CD4-positive, alpha-beta T cell treated with Interleukin-15 for 4 hours (primary cell): ENCODE measurements around the gene CYP2D6.
A peak's percentile ranks its signal among the peaks of the same experiment; 100 is the strongest.

Source experiments
- DNase-seq: peaks from one replicate; pipeline ENCODE4 v3.0.0-alpha.2; 2020; ENCODE audit warnings: low spot score

The CYP2D6 gene

GRCh38 chr22:42084874-42085273 lies 45.7 kb downstream of the CYP2D6 start:
- no peak for DNase-seq

DNA sequence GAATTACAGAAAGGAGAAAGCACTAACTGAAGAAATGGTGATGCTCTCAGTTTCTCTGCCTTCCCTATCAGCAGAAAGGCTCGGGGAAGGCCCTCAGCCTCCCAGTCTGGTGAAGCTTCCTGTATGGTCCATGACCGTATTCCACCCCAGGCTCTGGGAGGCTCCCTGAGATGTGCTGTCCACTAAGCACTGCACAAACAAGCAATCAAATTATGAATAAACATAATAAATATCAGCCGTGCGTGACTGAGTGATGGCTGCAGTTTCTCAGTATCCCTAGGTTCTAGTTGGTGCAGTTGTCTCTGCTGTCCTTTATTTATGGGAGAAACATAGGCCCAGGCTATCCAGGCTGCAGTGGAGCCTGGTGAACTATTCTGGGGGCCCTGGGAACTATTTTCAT lies 47.5 kb downstream of the CYP2D6 start:
- DNase-seq: no peak

DNA sequence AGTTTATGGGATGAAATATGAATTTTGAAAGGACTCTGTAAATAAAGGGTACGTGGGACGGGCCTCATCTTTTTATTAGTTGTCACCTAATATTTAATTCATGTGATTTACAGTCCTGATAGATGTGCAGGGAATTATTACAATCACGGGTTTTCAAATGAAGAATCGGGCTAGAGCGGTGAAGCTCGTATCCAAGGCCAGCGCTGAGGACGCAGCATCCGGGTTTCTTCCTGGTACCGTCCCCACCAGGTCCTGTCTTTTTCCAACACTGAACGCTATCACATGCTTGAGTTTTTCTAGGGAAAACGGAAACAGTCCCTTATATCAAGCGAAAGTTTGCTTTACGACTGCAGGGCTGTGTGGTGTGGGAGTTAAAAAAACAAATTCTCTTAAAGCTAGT lies 50.3 kb downstream of the CYP2D6 start:
- DNase-seq: peak; percentile 13

DNA sequence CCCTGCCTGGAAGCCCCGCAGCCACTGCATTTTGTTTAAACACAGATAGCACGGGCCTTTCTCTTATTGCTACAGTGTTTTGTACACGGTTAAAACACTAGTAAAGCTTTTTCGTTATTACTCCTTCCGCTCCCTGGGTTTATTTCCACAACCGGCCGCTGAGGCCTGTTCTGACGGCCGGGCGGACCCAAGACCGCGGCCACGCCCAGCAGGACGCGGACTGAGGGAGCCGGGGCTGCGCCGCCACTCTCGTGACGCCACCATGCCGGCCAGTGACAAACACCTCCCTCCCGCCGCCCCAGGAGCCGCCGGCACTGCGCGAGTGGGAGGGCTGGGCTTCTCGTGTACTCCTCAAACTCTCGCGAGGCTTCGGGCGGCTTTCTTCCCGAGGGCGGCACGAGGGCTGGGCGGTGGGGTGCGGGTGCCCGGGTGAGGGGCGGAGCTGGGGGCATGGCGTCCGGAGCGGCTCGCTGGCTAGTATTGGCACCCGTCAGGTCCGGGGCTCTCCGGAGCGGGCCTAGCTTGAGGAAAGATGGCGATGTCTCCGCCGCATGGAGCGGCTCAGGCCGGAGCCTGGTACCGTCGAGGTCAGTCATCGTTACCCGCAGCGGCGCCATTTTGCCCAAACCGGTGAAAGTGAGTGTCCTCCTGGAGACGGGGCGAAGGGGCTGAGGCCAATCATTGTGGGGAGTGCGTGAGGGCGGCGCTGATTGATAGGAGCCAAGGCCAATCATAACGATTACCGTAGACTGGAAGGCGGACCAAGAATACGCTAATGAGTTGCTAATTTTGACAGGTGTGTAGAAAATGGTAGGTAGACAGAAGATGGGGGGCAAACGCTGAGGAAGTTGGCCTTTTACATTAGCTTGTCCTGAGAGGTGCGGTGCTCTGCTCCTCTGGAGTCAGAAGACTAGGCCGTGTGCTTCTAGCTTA lies 51.0 kb downstream of the CYP2D6 start, which contains the start of gene SMDT1:
Gene SMDT1, plus strand, starts transcription at position 382 of the 933 bp plus-strand sequence. Its CDS starts 69 bp downstream, at position 451.
- peak; percentile 98 for DNase-seq

- DNase-seq: no peak
Observed at GRCh38 chr22:42078469-42079318, 51.9 kb downstream of the CYP2D6 start.

DNA sequence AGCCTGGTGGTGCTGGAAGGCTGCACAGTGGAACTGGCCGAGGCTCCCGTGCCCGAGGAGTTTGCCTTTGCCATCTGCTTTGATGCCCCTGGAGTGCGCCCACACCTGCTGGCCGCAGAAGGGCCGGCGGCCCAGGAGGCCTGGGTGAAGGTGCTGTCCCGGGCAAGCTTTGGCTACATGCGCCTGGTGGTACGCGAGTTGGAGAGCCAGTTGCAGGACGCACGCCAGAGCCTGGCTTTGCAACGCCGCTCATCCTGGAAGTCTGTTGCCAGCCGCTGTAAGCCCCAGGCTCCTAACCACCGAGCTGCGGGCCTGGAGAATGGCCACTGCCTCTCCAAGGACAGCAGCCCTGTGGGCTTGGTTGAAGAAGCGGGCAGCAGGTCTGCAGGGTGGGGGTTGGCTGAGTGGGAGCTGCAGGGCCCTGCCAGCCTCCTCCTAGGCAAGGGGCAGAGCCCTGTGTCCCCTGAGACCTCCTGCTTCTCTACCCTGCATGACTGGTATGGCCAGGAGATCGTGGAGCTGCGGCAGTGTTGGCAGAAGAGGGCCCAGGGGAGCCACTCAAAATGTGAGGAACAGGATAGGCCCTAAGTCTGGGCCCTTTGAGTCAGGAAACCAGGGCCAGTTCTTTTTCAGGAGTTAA lies 53.0 kb downstream of the CYP2D6 start:
- DNase-seq: no peak

DNA sequence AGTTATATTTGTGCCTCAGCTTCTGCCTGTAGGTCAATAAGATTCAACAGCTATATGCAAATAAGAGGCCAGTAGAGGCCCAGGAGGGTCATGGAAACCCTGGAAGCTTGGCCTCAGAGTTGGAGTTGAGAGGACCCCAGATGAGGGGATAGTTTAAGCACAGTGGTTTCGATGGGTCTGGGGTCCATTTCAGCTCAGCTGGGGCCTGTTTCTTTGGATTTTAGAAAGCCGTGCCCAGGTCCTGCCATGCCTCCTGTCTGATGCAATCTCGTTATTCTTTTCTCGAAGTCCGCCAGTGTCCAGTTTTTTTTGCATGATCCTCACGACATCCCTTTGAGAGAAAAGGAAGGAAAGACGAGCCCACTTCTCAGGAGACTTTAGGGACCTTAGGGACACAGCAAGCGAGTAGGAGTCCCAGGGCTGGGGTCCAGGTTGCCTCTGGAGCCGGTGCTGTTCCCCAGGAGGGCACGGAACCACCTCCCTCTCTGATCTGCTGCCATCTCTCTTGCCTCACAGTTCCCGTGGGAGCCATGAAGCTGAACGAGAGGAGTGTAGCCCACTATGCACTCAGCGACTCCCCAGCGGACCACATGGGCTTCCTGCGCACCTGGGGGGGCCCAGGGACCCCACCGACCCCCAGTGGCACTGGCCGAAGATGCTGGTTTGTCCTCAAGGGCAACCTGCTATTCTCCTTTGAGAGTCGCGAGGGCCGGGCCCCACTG lies 53.7 kb downstream of the CYP2D6 start:
- DNase-seq: no peak
